Measurements from ENCODE around the gene ESPNL. TPM values are rescaled to one million over a fixed set of nuclear protein-coding genes. Genes with fewer than 3 reads are reported as not detected.

ESPNL gene
- total and polyA plus RNA-seq, 9 of the 15 experiments (the other 6 are each of a cell fraction or from before 2014, with no cell fraction given): 0.03 to 0.09 (median 0.05) TPM; not detected in 3

DNA sequence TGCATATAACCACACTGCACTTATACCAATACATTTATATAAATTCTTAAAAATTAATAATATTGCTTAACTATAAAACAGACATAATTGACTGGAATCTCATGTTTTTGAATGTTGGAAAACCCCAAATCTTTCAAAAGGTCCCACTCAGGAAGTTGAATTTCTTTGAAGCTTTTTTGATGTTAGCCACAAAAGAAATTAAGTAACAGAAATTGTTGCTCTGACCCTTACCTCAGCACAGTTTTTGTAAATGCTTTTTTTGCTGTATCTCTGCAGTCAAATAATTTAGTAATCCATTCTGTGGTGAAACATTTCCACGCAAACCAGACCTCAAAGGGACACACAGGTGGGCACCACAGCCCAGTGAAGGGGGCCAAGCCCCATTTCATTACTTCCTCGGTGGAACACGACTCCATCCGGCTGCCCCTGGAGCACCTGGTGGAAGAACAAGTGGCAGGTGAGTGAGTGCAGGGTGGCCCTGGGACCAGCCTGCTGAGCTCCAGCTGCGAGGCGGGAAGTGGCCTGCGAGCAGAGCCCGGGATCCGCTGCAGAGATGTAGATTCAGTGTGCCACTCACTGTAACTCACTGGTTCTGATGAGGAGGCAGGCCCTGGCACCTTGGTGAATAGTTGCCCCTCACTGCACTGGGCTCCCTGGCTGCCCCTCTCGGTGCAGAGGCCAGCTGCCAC lies 31.0 kb upstream of the ESPNL start (continued):
- TF ChIP-seq, protein P1, sequence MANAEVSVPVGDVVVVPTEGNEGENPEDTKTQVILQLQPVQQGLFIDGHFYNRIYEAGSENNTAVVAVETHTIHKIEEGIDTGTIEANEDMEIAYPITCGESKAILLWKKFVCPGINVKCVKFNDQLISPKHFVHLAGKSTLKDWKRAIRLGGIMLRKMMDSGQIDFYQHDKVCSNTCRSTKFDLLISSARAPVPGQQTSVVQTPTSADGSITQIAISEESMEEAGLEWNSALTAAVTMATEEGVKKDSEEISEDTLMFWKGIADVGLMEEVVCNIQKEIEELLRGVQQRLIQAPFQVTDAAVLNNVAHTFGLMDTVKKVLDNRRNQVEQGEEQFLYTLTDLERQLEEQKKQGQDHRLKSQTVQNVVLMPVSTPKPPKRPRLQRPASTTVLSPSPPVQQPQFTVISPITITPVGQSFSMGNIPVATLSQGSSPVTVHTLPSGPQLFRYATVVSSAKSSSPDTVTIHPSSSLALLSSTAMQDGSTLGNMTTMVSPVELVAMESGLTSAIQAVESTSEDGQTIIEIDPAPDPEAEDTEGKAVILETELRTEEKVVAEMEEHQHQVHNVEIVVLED (CRISPR knock-in tag; IDR thresholded peaks at IDR 0.05): no peak
- TF ChIP-seq NFYB (IDR thresholded peaks at IDR 0.05; ENCODE audit: extremely low read depth, insufficient read length) (no peak), NR1H2 (CRISPR knock-in tag; IDR thresholded peaks at IDR 0.05) (no peak), GTF3C2 (IDR thresholded peaks at IDR 0.05; ENCODE audit: borderline replicate concordance, extremely low read depth, insufficient read length) (no peak)
- TF ChIP-seq, protein P2, sequence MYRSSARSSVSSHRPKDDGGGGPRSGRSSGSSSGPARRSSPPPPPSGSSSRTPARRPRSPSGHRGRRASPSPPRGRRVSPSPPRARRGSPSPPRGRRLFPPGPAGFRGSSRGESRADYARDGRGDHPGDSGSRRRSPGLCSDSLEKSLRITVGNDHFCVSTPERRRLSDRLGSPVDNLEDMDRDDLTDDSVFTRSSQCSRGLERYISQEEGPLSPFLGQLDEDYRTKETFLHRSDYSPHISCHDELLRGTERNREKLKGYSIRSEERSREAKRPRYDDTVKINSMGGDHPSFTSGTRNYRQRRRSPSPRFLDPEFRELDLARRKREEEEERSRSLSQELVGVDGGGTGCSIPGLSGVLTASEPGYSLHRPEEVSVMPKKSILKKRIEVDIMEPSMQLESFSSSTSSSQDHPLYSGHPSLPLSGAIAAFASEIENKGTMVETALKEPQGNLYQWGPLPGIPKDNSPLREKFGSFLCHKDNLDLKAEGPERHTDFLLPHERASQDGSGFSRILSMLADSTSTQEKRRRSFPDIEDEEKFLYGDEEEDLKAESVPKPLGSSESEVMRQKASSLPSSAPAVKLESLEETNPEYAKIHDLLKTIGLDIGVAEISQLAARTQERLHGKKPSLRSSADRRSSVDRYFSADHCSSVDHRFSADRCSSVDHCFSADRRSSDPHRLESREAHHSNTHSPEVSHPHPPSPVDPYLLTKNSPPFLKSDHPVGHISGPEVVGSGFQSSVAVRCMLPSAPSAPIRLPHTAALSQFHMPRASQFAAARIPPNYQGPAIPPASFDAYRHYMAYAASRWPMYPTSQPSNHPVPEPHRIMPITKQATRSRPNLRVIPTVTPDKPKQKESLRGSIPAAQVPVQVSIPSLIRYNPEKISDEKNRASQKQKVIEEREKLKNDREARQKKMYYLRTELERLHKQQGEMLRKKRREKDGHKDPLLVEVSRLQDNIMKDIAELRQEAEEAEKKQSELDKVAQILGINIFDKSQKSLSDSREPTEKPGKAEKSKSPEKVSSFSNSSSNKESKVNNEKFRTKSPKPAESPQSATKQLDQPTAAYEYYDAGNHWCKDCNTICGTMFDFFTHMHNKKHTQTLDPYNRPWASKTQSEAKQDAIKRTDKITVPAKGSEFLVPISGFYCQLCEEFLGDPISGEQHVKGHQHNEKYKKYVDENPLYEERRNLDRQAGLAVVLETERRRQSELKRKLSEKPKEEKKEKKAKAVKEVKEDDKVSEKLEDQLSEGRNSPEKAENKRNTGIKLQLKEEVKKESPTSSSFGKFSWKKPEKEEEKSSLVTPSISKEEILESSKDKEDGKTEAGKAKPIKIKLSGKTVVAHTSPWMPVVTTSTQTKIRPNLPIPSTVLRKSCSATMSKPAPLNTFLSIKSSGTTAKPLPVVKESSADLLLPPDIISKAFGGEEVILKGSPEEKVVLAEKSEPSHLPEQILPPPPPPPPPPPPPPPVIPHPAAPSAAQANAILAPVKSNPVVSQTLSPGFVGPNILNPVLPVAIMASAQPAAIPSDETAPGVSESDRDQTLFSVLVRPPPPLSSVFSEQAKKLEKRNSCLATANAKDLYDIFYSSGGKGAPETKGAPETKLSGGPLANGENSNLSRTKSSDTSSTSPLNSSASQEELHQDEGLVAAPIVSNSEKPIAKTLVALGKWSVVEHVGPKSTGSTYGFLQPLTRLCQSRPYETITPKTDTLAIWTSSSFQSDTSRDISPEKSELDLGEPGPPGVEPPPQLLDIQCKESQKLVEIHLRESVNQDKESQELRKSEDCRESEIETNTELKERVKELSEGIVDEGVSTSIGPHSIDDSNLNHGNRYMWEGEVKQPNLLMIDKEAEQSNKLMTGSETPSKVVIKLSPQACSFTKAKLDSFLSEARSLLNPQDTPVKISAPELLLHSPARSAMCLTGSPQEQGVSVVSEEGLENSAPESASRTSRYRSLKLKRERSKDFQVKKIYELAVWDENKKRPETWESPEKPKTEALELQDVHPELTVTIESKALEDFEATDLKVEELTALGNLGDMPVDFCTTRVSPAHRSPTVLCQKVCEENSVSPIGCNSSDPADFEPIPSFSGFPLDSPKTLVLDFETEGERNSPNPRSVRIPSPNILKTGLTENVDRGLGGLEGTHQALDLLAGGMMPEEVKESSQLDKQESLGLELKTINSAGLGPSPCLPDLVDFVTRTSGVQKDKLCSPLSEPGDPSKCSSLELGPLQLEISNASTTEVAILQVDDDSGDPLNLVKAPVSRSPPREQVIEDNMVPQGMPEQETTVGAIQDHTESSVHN (IDR thresholded peaks at IDR 0.05; ENCODE audit: borderline replicate concordance in 1 of 2, low read depth in 1 of 2): no peak
